ENCODE measurements around the gene HIPK4.

The HIPK4 gene

GRCh38 chr19:40425450-40426287 is 35.7 kb upstream of the HIPK4 start, which contains the start of gene SERTAD1:
SERTAD1 (minus strand) TSS chr19:40425992; CDS start chr19:40423546, 2,446 bp downstream.
- in situ Hi-C loops (cut with HindIII; ENCODE audit: low sequenced_read_pairs) = no loop called here
- TF ChIP-seq CTCF (IDR thresholded peaks at IDR 0.05; ENCODE audit: low read depth, low read length, missing control alignments) = peak; percentile 66
- H3K4me3 ChIP-seq (ENCODE audit: low read depth, low read length) = peak within 1 kb of the TSS; percentile 89
- DNase-seq (ENCODE audit: low read depth) = peak; percentile 98

GRCh38 chr19:40424637-40425449 is 34.9 kb upstream of the HIPK4 start:
- TF ChIP-seq CTCF (IDR thresholded peaks at IDR 0.05; ENCODE audit: low read depth, low read length, missing control alignments) = no peak
- no peak for DNase-seq (ENCODE audit: low read depth)
- H3K4me3 ChIP-seq (ENCODE audit: low read depth, low read length) = peak overlapping the region; percentile 89
- in situ Hi-C loops (cut with HindIII; ENCODE audit: low sequenced_read_pairs) = no loop called here

GRCh38 chr19:40423938-40424337 is 34.0 kb upstream of the HIPK4 start:
- DNase-seq (ENCODE audit: low read depth) = no peak
- in situ Hi-C loops (cut with HindIII; ENCODE audit: low sequenced_read_pairs) = no loop called here
- H3K4me3 ChIP-seq (ENCODE audit: low read depth, low read length) = peak overlapping the region; percentile 89
- no peak for TF ChIP-seq CTCF (IDR thresholded peaks at IDR 0.05; ENCODE audit: low read depth, low read length, missing control alignments)

- DNase-seq (ENCODE audit: low read depth) = no peak
These were observed 33.0 kb upstream of the HIPK4 start for GRCh38 chr19:40422748-40423566.

GRCh38 chr19:40421993-40422747 is 32.2 kb upstream of the HIPK4 start:
- no peak for DNase-seq (ENCODE audit: low read depth)
- TF ChIP-seq CTCF (IDR thresholded peaks at IDR 0.05; ENCODE audit: low read depth, low read length, missing control alignments) = no peak
- H3K4me3 ChIP-seq (ENCODE audit: low read depth, low read length) = no peak overlapping the region
- in situ Hi-C loops (cut with HindIII; ENCODE audit: low sequenced_read_pairs) = no loop called here

More at GRCh38 chr19:40422748-40423566, 33.0 kb upstream of the HIPK4 start:
- no peak for TF ChIP-seq CTCF (IDR thresholded peaks at IDR 0.05; ENCODE audit: low read depth, low read length, missing control alignments)
- no peak overlapping the region for H3K4me3 ChIP-seq (ENCODE audit: low read depth, low read length)
- in situ Hi-C loops (cut with HindIII; ENCODE audit: low sequenced_read_pairs) = no loop called here

All from astrocyte of the cerebellum (primary cell).